GM23248 (cell line): Measurements from ENCODE around the gene TET3. TPM values are rescaled to one million over a fixed set of nuclear protein-coding genes. Genes with fewer than 3 reads are reported as not detected.

Experiments used
- DNase-seq: peaks from one replicate; pipeline ENCODE4 v3.0.0-alpha.2; 2015
- H2AFZ ChIP-seq: fragments of 200-600 bp; sonication (generic); 2 replicates; pipeline ENCODE4 v1.6.1; 2016; ENCODE audit warnings: antibody characterized with exemption
- H3F3A ChIP-seq: fragments of 200-600 bp; sonication (generic); 2 replicates; pipeline ENCODE4 v1.6.1; 2016; ENCODE audit warnings: mild to moderate bottlenecking, antibody characterized with exemption, mixed run types; ENCODE audit not compliant: insufficient read depth
- H3K27ac ChIP-seq: fragments of 200-600 bp; sonication (generic); 2 replicates; pipeline ENCODE4 v1.5.1; 2016; ENCODE audit warnings: mild to moderate bottlenecking
- H3K27me3 ChIP-seq: fragments of 200-600 bp; sonication (generic); replicated peaks from 2 replicates; pipeline ENCODE4 v1.6.1; 2016; ENCODE audit warnings: mild to moderate bottlenecking; ENCODE audit not compliant: insufficient read depth
- H3K36me3 ChIP-seq: fragments of 200-600 bp; sonication (generic); 2 replicates; pipeline ENCODE4 v1.6.1; 2016; ENCODE audit warnings: low read depth, mild to moderate bottlenecking
- H3K4me1 ChIP-seq: fragments of 200-600 bp; sonication (generic); 2 replicates; pipeline ENCODE4 v1.6.1; 2016; ENCODE audit warnings: mild to moderate bottlenecking; ENCODE audit not compliant: insufficient read depth
- H3K4me2 ChIP-seq: fragments of 200-600 bp; sonication (generic); one replicate; pipeline ENCODE4 v1.6.1; 2016; ENCODE audit warnings: mild to moderate bottlenecking; ENCODE audit not compliant: unreplicated experiment
- H3K4me3 ChIP-seq: fragments of 200-600 bp; sonication (generic); 2 replicates; pipeline ENCODE4 v1.5.1; 2016; ENCODE audit warnings: mild to moderate bottlenecking
- H3K79me2 ChIP-seq: fragments of 200-600 bp; sonication (generic); 2 replicates; pipeline ENCODE4 v1.6.1; 2016; ENCODE audit warnings: mild to moderate bottlenecking; ENCODE audit not compliant: insufficient read depth
- H3K9ac ChIP-seq: fragments of 200-600 bp; sonication (generic); 2 replicates; pipeline ENCODE4 v1.6.1; 2016; ENCODE audit warnings: mild to moderate bottlenecking
- H3K9me2 ChIP-seq: fragments of 200-600 bp; sonication (generic); 2 replicates; pipeline ENCODE4 v1.6.1; 2016; ENCODE audit warnings: mixed run types, mild to moderate bottlenecking, moderate library complexity; ENCODE audit not compliant: insufficient read depth
- H3K9me3 ChIP-seq: fragments of 200-600 bp; sonication (generic); one replicate; pipeline ENCODE4 v1.6.1; 2017; ENCODE audit warnings: low read depth
- H4K20me1 ChIP-seq: fragments of 200-600 bp; sonication (generic); 2 replicates; pipeline ENCODE4 v1.6.0; 2016; ENCODE audit not compliant: insufficient read depth
- EZH2 ChIP-seq: fragments of 200-600 bp; sonication (generic); IDR thresholded peaks from 2 replicates; pipeline ENCODE4 v1.6.1; 2018; ENCODE audit warnings: antibody characterized with exemption, mild to moderate bottlenecking; ENCODE audit not compliant: insufficient read depth, poor library complexity, severe bottlenecking
- EZH2phosphoT487 ChIP-seq: fragments of 200-600 bp; sonication (generic); IDR thresholded peaks from 2 replicates; pipeline ENCODE4 v1.6.1; 2018; ENCODE audit warnings: antibody characterized with exemption, moderate library complexity, mild to moderate bottlenecking, low read depth; ENCODE audit not compliant: insufficient read depth
- WGBS, 2 experiments: methylation state at CpG; one replicate each; pipeline ENCODE4 v1.1.6; 2015 to 2017; ENCODE audit warnings: low lambda C conversion rate in 2 of 2, low coverage in 1 of 2; ENCODE audit errors: missing lambda C conversion rate in 2 of 2; 5-methylcytosine and 5-hydroxymethylcytosine counted together
- in situ Hi-C: fragments of 300-500 bp; cut with MboI; formaldehyde crosslinking; loops from 2 replicates; pipeline ENCODE4 v1.15.0; 2020
- polyA plus RNA-seq: library from polyadenylated mRNA; unstranded; fragments of >200 nt; fragmentation: Nextera tagmentation; extraction: Ambion mirVana; gene quantifications from 2 replicates; pipeline ENCODE4 v1.2.1, GENCODE V29; 2016
- total RNA-seq: library from RNA; depleted of rRNA; stranded (reverse); fragments of >200 nt; shearing (Covaris generic); gene quantifications from 2 replicates; pipeline ENCODE4 v1.2.3, GENCODE V29; 2014

The TET3 gene
- total and polyA plus RNA-seq, 2 experiments from 2014 or later = 1.3 to 4.3 TPM

- Histone ChIP-seq H3K9me3 (no peaks in the 10 kb centered on the region), H3K27me3 (no peaks in the 10 kb centered on the region), H3K4me1 (no peaks in the 10 kb centered on the region), H3K4me2 (no peak overlapping the region), H3K27ac (no peak overlapping the region), H3K36me3 (peaks cover 18% of the 10 kb centered on the region), H3K4me3 (no peak overlapping the region), H3K9ac (no peak overlapping the region), H3K79me2 (no peaks in the 10 kb centered on the region), H3K9me2 (no peaks in the 10 kb centered on the region), H4K20me1 (no peaks in the 10 kb centered on the region), H3F3A (no peaks in the 10 kb centered on the region), H2AFZ (no peak overlapping the region)
- TF ChIP-seq EZH2 = no peak
- no peak for TF ChIP-seq EZH2phosphoT487
- DNase-seq = no peak
- in situ Hi-C loops = no loop called here
- WGBS, 2 experiments = 99 to 100% methylated on average over 5 of the region's 5 CpGs
Measured at GRCh38 chr2:73962798-73963197, 21.9 kb upstream of the TET3 start.

GRCh38 chr2:73963385-73964120, 21.2 kb upstream of the TET3 start:
- in situ Hi-C loops = no loop called here
- TF ChIP-seq EZH2phosphoT487 = no peak
- TF ChIP-seq EZH2 = no peak
- H3K36me3 ChIP-seq = peaks cover 12% of the 10 kb centered on the region; the same call in 1 of the 2 replicates
- H3K9me3 ChIP-seq = no peaks in the 10 kb centered on the region
- no peaks in the 10 kb centered on the region for H3K27me3 ChIP-seq
- WGBS, 2 experiments = 84 to 86% methylated on average over 13 of the region's 13 CpGs
- H3K9me2 ChIP-seq = no peaks in the 10 kb centered on the region
- no peak overlapping the region for H2AFZ ChIP-seq
- H3K9ac ChIP-seq = no peak overlapping the region
- no peaks in the 10 kb centered on the region for H3K4me1 ChIP-seq
- H3K4me3 ChIP-seq = no peak overlapping the region
- no peaks in the 10 kb centered on the region for H4K20me1 ChIP-seq
- H3K27ac ChIP-seq = no peak overlapping the region
- H3K4me2 ChIP-seq = no peak overlapping the region
- H3K79me2 ChIP-seq = no peaks in the 10 kb centered on the region
- H3F3A ChIP-seq = no peaks in the 10 kb centered on the region
- no peak for DNase-seq

DNA sequence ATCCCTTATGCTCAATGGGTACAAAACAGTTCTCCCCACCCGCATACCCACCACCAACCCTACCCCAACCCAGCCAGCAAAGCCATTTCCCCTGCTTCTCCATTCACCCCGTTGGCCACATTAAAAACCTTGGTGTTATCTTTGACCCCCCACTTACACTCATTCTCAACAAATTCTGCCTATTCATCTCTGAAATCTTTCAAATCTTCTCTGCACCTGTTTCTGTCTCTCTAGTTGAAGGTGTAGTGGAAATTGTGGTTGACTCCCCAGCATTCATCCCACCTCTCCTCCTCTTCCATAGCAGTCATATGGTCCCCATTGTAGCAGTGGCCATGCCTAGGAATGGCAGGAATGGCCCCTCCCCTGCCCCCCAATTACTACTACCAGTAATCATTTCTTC, 20.5 kb upstream of the TET3 start:
- Histone ChIP-seq H3K9me3 (no peaks in the 10 kb centered on the region), H3K9me2 (no peaks in the 10 kb centered on the region), H3K27ac (no peak overlapping the region), H2AFZ (no peak overlapping the region), H3F3A (no peaks in the 10 kb centered on the region), H3K79me2 (no peaks in the 10 kb centered on the region), H3K36me3 (peaks cover 7% of the 10 kb centered on the region; the same call in 1 of the 2 replicates), H3K4me1 (no peaks in the 10 kb centered on the region), H3K4me3 (no peak overlapping the region), H3K27me3 (no peaks in the 10 kb centered on the region), H4K20me1 (no peaks in the 10 kb centered on the region), H3K9ac (no peak overlapping the region), H3K4me2 (no peak overlapping the region)
- TF ChIP-seq EZH2 (no peak), EZH2phosphoT487 (no peak)
- in situ Hi-C loops = no loop called here
- no peak for DNase-seq
- WGBS, 2 experiments = 92 to 95% methylated on average over 2 of the region's 2 CpGs

GRCh38 chr2:73965053-73965452, 19.7 kb upstream of the TET3 start:
- 93 to 95% methylated on average over 3 of the region's 3 CpGs for WGBS, 2 experiments

More at GRCh38 chr2:73965053-73965452, 19.7 kb upstream of the TET3 start:
- H3K4me1 ChIP-seq = 0 out of 2 replicates have a peak, but pooled peaks cover 3% of the 10 kb centered on the region
- no peak for DNase-seq
- no peaks in the 10 kb centered on the region for H3K9me3 ChIP-seq
- H3K9me2 ChIP-seq = no peaks in the 10 kb centered on the region
- no peaks in the 10 kb centered on the region for H3K79me2 ChIP-seq
- no peak overlapping the region for H3K9ac ChIP-seq
- H3K27me3 ChIP-seq = no peaks in the 10 kb centered on the region
- no peak overlapping the region for H3K4me2 ChIP-seq
- H2AFZ ChIP-seq = no peak overlapping the region
- no peaks in the 10 kb centered on the region for H3F3A ChIP-seq
- TF ChIP-seq EZH2 = no peak
- TF ChIP-seq EZH2phosphoT487 = no peak
- H4K20me1 ChIP-seq = no peaks in the 10 kb centered on the region
- H3K36me3 ChIP-seq = no peaks in the 10 kb centered on the region
- in situ Hi-C loops = no loop called here
- no peak overlapping the region for H3K27ac ChIP-seq
- H3K4me3 ChIP-seq = no peak overlapping the region
